Left ventricle myocardium inferior (tissue), 1 donor: ENCODE results near the gene ZCCHC24. TPM values are rescaled to one million over a fixed set of nuclear protein-coding genes. Genes with fewer than 3 reads are reported as not detected.

Experiments
- DNase-seq: peaks from one replicate; pipeline ENCODE4 v3.0.0-alpha.2; 2020
- H3K27ac ChIP-seq: fragments of 200-600 bp; replicated peaks from 2 replicates; pipeline ENCODE4 v1.8.0; 2021
- H3K27me3 ChIP-seq: fragments of 200-600 bp; 2 replicates; pipeline ENCODE4 v1.8.0; 2021; ENCODE audit warnings: low read depth
- H3K36me3 ChIP-seq: fragments of 200-600 bp; 2 replicates; pipeline ENCODE4 v1.8.0; 2021
- H3K4me1 ChIP-seq: fragments of 200-600 bp; 2 replicates; pipeline ENCODE4 v1.8.0; 2021
- H3K4me3 ChIP-seq: fragments of 200-600 bp; 2 replicates; pipeline ENCODE4 v1.8.0; 2021; ENCODE audit warnings: mild to moderate bottlenecking, moderate library complexity
- H3K9me3 ChIP-seq: fragments of 200-600 bp; replicated peaks from 2 replicates; pipeline ENCODE4 v1.8.0; 2021
- CTCF ChIP-seq: fragments of 200-600 bp; IDR thresholded peaks from 2 replicates; pipeline ENCODE4 v1.8.0; 2021; ENCODE audit warnings: antibody characterized with exemption, mild to moderate bottlenecking, borderline replicate concordance
- intact Hi-C: fragments of 100-400 bp; cut with micrococcal nuclease; formaldehyde crosslinking; loops from one replicate; pipeline ENCODE4 v1.11.0; 2022
- total RNA-seq: library from RNA; stranded (reverse); fragmentation: NEBNext Ultra II Directional; extraction: Animal tissue kit (Norgen Biotek cat#: 25700); gene quantifications from one replicate; pipeline ENCODE4 v1.2.1, GENCODE V29; 2021
- donor health status: DM: no; HTN: yes; CAD: no; lungs with severe emphysema.

Gene ZCCHC24
- total RNA-seq, 1 donor from 2014 or later, result 47.5 TPM

GRCh38 chr10:79490400-79491142 lies 45.1 kb upstream of the ZCCHC24 start:
- Histone ChIP-seq H3K27me3 (no peaks in the 10 kb centered on the region), H3K27ac (peak overlapping the region; percentile 69), H3K36me3 (no peaks in the 10 kb centered on the region), H3K9me3 (no peaks in the 10 kb centered on the region), H3K4me1 (peaks cover 35% of the 10 kb centered on the region), H3K4me3 (no peak overlapping the region)
- DNase-seq, result peak; percentile 49
- intact Hi-C loops, result no loop called here
- TF ChIP-seq CTCF, result no peak

- Histone ChIP-seq H3K4me1 (peaks cover 41% of the 10 kb centered on the region), H3K27me3 (no peaks in the 10 kb centered on the region), H3K9me3 (no peaks in the 10 kb centered on the region), H3K4me3 (no peak overlapping the region), H3K36me3 (no peaks in the 10 kb centered on the region), H3K27ac (peak overlapping the region; percentile 73)
- no peak for TF ChIP-seq CTCF
- intact Hi-C loops, result loop anchor here (5.0 kb wide), 1 partner anchor 112 kb away; no protein-coding TSS in a partner anchor
- DNase-seq, result no peak
These were observed 43.4 kb upstream of the ZCCHC24 start for GRCh38 chr10:79488870-79489269.

GRCh38 chr10:79488336-79488735 lies 42.9 kb upstream of the ZCCHC24 start:
- intact Hi-C loops, result loop anchor here (5.0 kb wide), 1 partner anchor 111 kb away; no protein-coding TSS in a partner anchor
- no peaks in the 10 kb centered on the region for H3K36me3 ChIP-seq
- peaks cover 44% of the 10 kb centered on the region for H3K4me1 ChIP-seq
- no peak overlapping the region for H3K4me3 ChIP-seq
- H3K27me3 ChIP-seq, result no peaks in the 10 kb centered on the region
- H3K9me3 ChIP-seq, result no peaks in the 10 kb centered on the region
- peak; percentile 71 for DNase-seq
- no peak for TF ChIP-seq CTCF
- H3K27ac ChIP-seq, result peak overlapping the region; percentile 73

GRCh38 chr10:79487296-79488194 lies 42.1 kb upstream of the ZCCHC24 start:
- DNase-seq, result peak; percentile 43
- Histone ChIP-seq H3K4me3 (no peak overlapping the region), H3K27ac (peak overlapping the region; percentile 73), H3K4me1 (peaks cover 49% of the 10 kb centered on the region), H3K9me3 (no peaks in the 10 kb centered on the region), H3K27me3 (no peaks in the 10 kb centered on the region), H3K36me3 (no peaks in the 10 kb centered on the region)
- peak; percentile 81 for TF ChIP-seq CTCF
- intact Hi-C loops, result loop anchor here (5.0 kb wide), 1 partner anchor 110 kb away; no protein-coding TSS in a partner anchor

GRCh38 chr10:79484476-79484875 lies 39.1 kb upstream of the ZCCHC24 start:
- H3K27ac ChIP-seq, result peak overlapping the region; percentile 74
- H3K4me3 ChIP-seq, result no peak overlapping the region
- no peaks in the 10 kb centered on the region for H3K27me3 ChIP-seq
- no peak for DNase-seq
- H3K36me3 ChIP-seq, result no peaks in the 10 kb centered on the region
- H3K4me1 ChIP-seq, result peaks cover 33% of the 10 kb centered on the region
- intact Hi-C loops, result no loop called here
- no peaks in the 10 kb centered on the region for H3K9me3 ChIP-seq
- TF ChIP-seq CTCF, result no peak
